Stomach (tissue), 4 donors: ENCODE results near the gene CDKL1.

Experiments used
- POLR2AphosphoS5 ChIP-seq, 3 donors: sonication (generic); formaldehyde crosslinking; IDR thresholded peaks; one replicate each; pipeline ENCODE4 v1.6.1; 2016; ENCODE audit warnings: antibody characterized with exemption in 3 of 3
- TF ChIP-seq, protein P1 (sequence below), 7 experiments: fragments of 450-650 bp in 4 of 7; fragments of 200-600 bp in 3 of 7; sonication (generic) in 3 of 7; IDR thresholded peaks; one replicate each; pipeline ENCODE4 v1.5.1; 2016 to 2019; ENCODE audit warnings: antibody characterized with exemption in 7 of 7, control low read depth in 2 of 7, mild to moderate bottlenecking in 1 of 7

DNA sequence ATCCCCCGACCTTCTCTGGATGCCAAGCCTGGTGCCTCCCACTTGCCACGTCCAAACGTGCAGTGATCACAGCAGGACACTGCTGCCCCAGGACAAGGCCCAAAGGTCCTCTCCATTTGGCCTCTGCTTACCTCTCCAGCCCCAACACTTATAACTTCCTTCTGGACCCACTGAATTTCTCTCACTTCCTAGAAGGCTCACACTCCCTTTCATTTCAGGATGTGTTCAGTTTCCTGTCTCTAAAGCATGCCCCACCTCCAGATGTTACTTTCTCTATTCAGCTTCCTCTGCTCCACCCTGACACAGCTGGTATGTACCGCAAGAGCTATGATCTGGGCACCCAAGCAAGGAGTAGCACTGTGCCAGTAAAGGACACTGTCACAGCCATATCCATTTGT is 33.0 kb downstream of the CDKL1 start:
- TF ChIP-seq, protein P1, sequence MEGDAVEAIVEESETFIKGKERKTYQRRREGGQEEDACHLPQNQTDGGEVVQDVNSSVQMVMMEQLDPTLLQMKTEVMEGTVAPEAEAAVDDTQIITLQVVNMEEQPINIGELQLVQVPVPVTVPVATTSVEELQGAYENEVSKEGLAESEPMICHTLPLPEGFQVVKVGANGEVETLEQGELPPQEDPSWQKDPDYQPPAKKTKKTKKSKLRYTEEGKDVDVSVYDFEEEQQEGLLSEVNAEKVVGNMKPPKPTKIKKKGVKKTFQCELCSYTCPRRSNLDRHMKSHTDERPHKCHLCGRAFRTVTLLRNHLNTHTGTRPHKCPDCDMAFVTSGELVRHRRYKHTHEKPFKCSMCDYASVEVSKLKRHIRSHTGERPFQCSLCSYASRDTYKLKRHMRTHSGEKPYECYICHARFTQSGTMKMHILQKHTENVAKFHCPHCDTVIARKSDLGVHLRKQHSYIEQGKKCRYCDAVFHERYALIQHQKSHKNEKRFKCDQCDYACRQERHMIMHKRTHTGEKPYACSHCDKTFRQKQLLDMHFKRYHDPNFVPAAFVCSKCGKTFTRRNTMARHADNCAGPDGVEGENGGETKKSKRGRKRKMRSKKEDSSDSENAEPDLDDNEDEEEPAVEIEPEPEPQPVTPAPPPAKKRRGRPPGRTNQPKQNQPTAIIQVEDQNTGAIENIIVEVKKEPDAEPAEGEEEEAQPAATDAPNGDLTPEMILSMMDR (IDR thresholded peaks at IDR 0.05) = no peak
- no peak for TF ChIP-seq POLR2AphosphoS5 (IDR thresholded peaks at IDR 0.05)
